H1 (cell line): ENCODE results near the gene MANF.

Experiments used
- CHD2 ChIP-seq: IDR thresholded peaks from 2 replicates; pipeline ENCODE4 v1.6.1; 2012; ENCODE audit warnings: low read length, improper control_type of control experiment
- CREB1 ChIP-seq: IDR thresholded peaks from 2 replicates; pipeline ENCODE4 v1.6.1; 2012; ENCODE audit warnings: inconsistent platforms
- EP300 ChIP-seq, 2 experiments: IDR thresholded peaks; 1 replicate in 1 of 2; 2 replicates in 1 of 2; pipeline ENCODE4 v1.6.1; 2011 to 2012; ENCODE audit warnings: low read depth in 2 of 2, low read length in 2 of 2, mild to moderate bottlenecking in 2 of 2, borderline replicate concordance in 1 of 2, inconsistent platforms in 1 of 2, moderate library complexity in 1 of 2
- POLR2AphosphoS5 ChIP-seq: IDR thresholded peaks from 2 replicates; pipeline ENCODE4 v1.6.1; 2011; ENCODE audit warnings: low read depth, low read length
- TF ChIP-seq, protein P1 (sequence below), 3 experiments: IDR thresholded peaks; 1 replicate in 2 of 3; 2 replicates in 1 of 3; pipeline versions ENCODE4 v1.5.1 to v1.6.1; 2011; ENCODE audit warnings: low read length in 3 of 3, mild to moderate bottlenecking in 3 of 3, inconsistent platforms in 2 of 3, low read depth in 1 of 3, moderate library complexity in 1 of 3; ENCODE audit not compliant: insufficient read depth in 1 of 3; ENCODE audit errors: control extremely low read depth in 1 of 3

DNA sequence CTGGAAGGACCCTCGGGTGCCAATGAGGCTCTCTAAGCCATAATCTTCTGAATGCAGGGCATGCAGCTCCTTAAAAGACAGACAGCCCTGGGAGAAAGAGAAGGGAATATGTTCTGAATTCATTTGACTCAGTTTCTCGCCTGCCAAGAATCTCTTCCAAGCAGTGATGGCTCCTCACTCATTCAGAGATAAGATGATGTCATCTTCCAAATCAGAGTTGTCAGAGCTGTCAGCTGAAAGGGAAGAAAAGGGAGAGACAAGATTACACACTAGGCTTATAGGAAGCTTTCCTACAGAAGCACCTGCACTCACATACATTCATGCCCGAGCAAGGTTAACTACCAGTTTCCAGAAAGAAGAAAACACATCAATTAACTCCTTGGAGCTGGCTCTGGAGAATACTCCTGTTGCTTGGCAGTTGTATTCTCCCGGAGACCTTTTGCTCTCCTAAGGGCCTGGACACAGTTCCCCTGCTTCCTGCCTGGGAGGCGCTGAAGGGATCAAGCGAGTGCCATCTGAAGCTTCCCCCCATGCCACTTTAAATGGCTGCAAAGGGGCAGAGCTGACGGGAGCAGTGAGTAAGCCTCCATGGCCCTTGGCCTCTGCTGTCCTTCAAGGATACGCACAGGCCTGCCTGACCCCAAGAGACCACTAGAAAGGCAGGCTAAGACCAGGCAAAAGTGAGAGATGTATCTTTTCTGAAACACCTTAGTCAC lies 13.7 kb downstream of the MANF start:
- TF ChIP-seq CREB1, result no peak
- no peak for TF ChIP-seq EP300 (IDR thresholded peaks at IDR 0.05; ENCODE audit: borderline replicate concordance in 1 of 2, low read depth in 2 of 2, low read length in 2 of 2)
- no peak for TF ChIP-seq POLR2AphosphoS5
- TF ChIP-seq, protein P1, sequence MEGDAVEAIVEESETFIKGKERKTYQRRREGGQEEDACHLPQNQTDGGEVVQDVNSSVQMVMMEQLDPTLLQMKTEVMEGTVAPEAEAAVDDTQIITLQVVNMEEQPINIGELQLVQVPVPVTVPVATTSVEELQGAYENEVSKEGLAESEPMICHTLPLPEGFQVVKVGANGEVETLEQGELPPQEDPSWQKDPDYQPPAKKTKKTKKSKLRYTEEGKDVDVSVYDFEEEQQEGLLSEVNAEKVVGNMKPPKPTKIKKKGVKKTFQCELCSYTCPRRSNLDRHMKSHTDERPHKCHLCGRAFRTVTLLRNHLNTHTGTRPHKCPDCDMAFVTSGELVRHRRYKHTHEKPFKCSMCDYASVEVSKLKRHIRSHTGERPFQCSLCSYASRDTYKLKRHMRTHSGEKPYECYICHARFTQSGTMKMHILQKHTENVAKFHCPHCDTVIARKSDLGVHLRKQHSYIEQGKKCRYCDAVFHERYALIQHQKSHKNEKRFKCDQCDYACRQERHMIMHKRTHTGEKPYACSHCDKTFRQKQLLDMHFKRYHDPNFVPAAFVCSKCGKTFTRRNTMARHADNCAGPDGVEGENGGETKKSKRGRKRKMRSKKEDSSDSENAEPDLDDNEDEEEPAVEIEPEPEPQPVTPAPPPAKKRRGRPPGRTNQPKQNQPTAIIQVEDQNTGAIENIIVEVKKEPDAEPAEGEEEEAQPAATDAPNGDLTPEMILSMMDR (IDR thresholded peaks at IDR 0.05; ENCODE audit: control extremely low read depth in 1 of 3, insufficient read depth in 1 of 3, low read depth in 1 of 3, low read length in 3 of 3), result no peak
- no peak for TF ChIP-seq CHD2
